AG04450 (cell line): ENCODE measurements around the gene NTRK2. TPM values are rescaled to one million over a fixed set of nuclear protein-coding genes. Genes with fewer than 3 reads are reported as not detected.

Experiments used
- CTCF ChIA-PET: fragments of 300-600, 350-600 bp; formaldehyde crosslinking; extraction: SDS; loops from one replicate; lab custom pipeline; 2022; ENCODE audit warnings: antibody characterized with exemption, inconsistent platforms; lab: Charles Lee
- POLR2A ChIA-PET: fragments of 350-600 bp; formaldehyde crosslinking; extraction: SDS; loops from one replicate; lab custom pipeline; 2021; ENCODE audit warnings: antibody characterized with exemption, inconsistent platforms; lab: Yijun Ruan, JAX
- DNase-seq: peaks from one replicate; pipeline ENCODE4 v3.0.0-alpha.2; 2011; ENCODE audit warnings: low read depth, low spot score
- H3K27ac ChIP-seq: one replicate; pipeline ENCODE4 v1.5.1; 2012; ENCODE audit warnings: low read depth, low read length, control low read depth
- H3K27me3 ChIP-seq: one replicate; pipeline ENCODE4 v1.6.0; 2012; ENCODE audit warnings: low read length; ENCODE audit not compliant: control insufficient read depth, insufficient read depth
- H3K4me3 ChIP-seq: 2 replicates; pipeline ENCODE4 v1.5.1; 2011; ENCODE audit warnings: mild to moderate bottlenecking, low read depth, low read length, control low read depth
- H3K9me3 ChIP-seq: 2 replicates; pipeline ENCODE4 v1.5.1; 2012; ENCODE audit warnings: low read length; ENCODE audit not compliant: control insufficient read depth, insufficient read depth
- polyA plus RNA-seq: library from polyadenylated mRNA; depleted of rRNA; stranded (reverse); fragments of >200 nt; gene quantifications from 2 replicates; pipeline ENCODE4 v1.2.3, GENCODE V29; 2011
- TF ChIP-seq, protein P1 (sequence below): IDR thresholded peaks from 2 replicates; pipeline ENCODE4 v1.5.1; 2011; ENCODE audit warnings: low read depth, low read length, control low read depth, inconsistent platforms

Gene NTRK2
- polyA plus RNA-seq, 1 experiment, result not detected

DNA sequence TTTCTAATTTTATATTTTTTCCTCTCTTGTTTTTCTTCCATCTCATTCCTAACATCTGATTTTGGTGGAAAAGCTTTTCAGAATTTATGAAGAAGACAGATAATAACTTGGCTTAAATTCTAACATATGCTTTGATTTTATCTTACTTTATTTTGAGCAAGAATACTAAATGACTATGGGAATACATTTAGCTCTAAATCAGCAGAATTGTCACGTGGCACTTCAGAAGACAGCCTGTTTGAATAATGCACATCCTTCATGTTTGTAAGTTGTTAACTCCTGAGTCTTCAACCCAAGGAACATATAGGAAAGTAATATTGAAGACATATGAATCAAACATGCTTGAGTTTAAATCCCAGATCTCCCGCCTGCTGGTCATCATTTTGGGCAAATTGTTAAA, 90.3 kb downstream of the NTRK2 start:
- ChIA-PET CTCF (no interaction called here), POLR2A (no interaction called here)
- Histone ChIP-seq H3K27me3 (no peaks in the 10 kb centered on the region), H3K9me3 (no peaks in the 10 kb centered on the region), H3K27ac (no peak overlapping the region), H3K4me3 (no peak overlapping the region)
- no peak for DNase-seq
- TF ChIP-seq, protein P1, sequence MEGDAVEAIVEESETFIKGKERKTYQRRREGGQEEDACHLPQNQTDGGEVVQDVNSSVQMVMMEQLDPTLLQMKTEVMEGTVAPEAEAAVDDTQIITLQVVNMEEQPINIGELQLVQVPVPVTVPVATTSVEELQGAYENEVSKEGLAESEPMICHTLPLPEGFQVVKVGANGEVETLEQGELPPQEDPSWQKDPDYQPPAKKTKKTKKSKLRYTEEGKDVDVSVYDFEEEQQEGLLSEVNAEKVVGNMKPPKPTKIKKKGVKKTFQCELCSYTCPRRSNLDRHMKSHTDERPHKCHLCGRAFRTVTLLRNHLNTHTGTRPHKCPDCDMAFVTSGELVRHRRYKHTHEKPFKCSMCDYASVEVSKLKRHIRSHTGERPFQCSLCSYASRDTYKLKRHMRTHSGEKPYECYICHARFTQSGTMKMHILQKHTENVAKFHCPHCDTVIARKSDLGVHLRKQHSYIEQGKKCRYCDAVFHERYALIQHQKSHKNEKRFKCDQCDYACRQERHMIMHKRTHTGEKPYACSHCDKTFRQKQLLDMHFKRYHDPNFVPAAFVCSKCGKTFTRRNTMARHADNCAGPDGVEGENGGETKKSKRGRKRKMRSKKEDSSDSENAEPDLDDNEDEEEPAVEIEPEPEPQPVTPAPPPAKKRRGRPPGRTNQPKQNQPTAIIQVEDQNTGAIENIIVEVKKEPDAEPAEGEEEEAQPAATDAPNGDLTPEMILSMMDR, result no peak

DNA sequence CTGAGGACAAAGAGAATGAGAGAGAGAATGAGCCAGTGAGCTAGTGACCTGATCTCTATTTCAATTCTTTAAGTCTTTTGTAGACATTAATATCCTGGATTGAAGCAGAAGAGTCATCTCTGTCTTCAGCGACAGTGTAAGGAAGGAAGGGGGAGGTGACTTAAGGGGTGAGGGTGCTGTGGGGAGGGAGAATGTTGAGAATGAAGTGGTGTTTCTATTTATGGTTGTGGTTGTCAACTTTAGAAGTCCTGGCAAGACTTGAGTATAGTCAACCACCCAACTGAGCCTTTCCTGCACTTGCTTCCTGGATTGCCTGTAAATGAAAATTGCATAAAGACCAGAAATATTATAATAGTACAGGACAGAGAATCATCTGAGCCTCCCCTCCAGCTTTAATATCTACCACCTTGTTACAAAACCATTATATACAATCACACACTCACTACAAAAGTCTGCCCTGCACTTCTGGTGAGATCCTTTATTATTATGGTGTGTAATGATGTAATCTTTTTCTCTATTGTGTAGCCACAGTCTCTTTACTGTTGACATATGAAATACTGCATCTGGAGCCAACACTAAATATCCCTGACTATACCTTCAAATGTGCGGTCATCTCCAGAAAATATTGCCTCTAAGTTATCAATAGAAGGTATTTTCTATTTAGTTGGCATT, 91.7 kb downstream of the NTRK2 start:
- DNase-seq, result no peak
- TF ChIP-seq, protein P1, result no peak

GRCh38 chr9:84772511-84772910, 103.0 kb downstream of the NTRK2 start:
- no peak for DNase-seq
- POLR2A ChIA-PET, result no interaction called here
- Histone ChIP-seq H3K9me3 (peaks cover 3% of the 10 kb centered on the region; the same call in 1 of the 2 replicates), H3K27me3 (no peaks in the 10 kb centered on the region), H3K4me3 (no peak overlapping the region), H3K27ac (no peak overlapping the region)
- TF ChIP-seq, protein P1, result no peak
- CTCF ChIA-PET, result no interaction called here

More for the DNA sequence above, 91.7 kb downstream of the NTRK2 start:
- CTCF ChIA-PET, result no interaction called here
- H3K27me3 ChIP-seq, result no peaks in the 10 kb centered on the region
- H3K4me3 ChIP-seq, result no peak overlapping the region
- H3K9me3 ChIP-seq, result peaks cover 4% of the 10 kb centered on the region; the same call in 1 of the 2 replicates
- POLR2A ChIA-PET, result no interaction called here
- H3K27ac ChIP-seq, result no peak overlapping the region

DNA sequence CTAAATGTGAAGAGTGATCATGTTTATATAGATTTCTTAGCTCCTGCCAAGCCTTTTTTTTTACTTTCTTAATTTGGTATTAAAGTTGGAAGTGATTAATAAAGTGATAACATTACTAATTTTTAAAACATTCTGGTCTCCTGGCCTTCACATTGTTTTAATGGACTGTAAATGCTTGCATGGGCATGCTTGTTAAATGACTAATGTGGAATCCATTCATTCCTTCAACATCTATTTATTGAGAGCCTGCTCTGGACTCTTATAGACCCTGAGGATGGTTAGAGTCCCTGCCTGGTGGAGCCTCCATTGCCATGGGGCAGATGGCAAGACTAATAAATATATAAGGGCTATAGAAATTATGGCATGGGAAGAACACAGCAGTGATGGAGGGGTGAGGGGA, 103.5 kb downstream of the NTRK2 start:
- H3K27me3 ChIP-seq, result no peaks in the 10 kb centered on the region
- POLR2A ChIA-PET, result no interaction called here
- CTCF ChIA-PET, result no interaction called here
- DNase-seq, result no peak
- H3K4me3 ChIP-seq, result no peak overlapping the region
- H3K9me3 ChIP-seq, result peaks cover 3% of the 10 kb centered on the region; the same call in 1 of the 2 replicates
- H3K27ac ChIP-seq, result no peak overlapping the region
- TF ChIP-seq, protein P1, result no peak

- ChIA-PET CTCF (no interaction called here), POLR2A (no interaction called here)
- H3K27me3 ChIP-seq, result no peaks in the 10 kb centered on the region
- no peak overlapping the region for H3K27ac ChIP-seq
- no peak overlapping the region for H3K4me3 ChIP-seq
- peaks cover 3% of the 10 kb centered on the region; the same call in 1 of the 2 replicates for H3K9me3 ChIP-seq
- DNase-seq, result no peak
- TF ChIP-seq, protein P1, result no peak
Observed at GRCh38 chr9:84775056-84775643, 105.6 kb downstream of the NTRK2 start.
